ENCODE data around the gene CASP10.
"Not testable (repeated sequence)": the region's sequence is repeated elsewhere in the genome, so short reads cannot be mapped to it uniquely, and the experiment has no call there.

Gene CASP10

GRCh38 chr2:201156640-201157039 lies 26.3 kb upstream of the CASP10 start:
- DNase-seq, result no peak

GRCh38 chr2:201157694-201158093 lies 25.2 kb upstream of the CASP10 start:
- peak in 1 of 2 donors; percentile 20 for DNase-seq

GRCh38 chr2:201158111-201158929 lies 24.6 kb upstream of the CASP10 start:
- peak; percentile 78 for DNase-seq

- DNase-seq, result no peak
Observed at GRCh38 chr2:201164166-201164565, 18.8 kb upstream of the CASP10 start.

- no peak for DNase-seq
Observed at GRCh38 chr2:201167546-201167945, 15.4 kb upstream of the CASP10 start.

GRCh38 chr2:201168496-201168895 lies 14.4 kb upstream of the CASP10 start:
- not testable (repeated sequence) for DNase-seq

- DNase-seq, result no peak
Observed at GRCh38 chr2:201171259-201171814, 11.6 kb upstream of the CASP10 start.

- DNase-seq, result no peak
Observed at GRCh38 chr2:201172279-201172678, 10.7 kb upstream of the CASP10 start.

GRCh38 chr2:201174687-201175086 lies 8.3 kb upstream of the CASP10 start:
- no peak for DNase-seq

- no peak for DNase-seq
Observed at GRCh38 chr2:201176081-201176481, 6.9 kb upstream of the CASP10 start.

DNA sequence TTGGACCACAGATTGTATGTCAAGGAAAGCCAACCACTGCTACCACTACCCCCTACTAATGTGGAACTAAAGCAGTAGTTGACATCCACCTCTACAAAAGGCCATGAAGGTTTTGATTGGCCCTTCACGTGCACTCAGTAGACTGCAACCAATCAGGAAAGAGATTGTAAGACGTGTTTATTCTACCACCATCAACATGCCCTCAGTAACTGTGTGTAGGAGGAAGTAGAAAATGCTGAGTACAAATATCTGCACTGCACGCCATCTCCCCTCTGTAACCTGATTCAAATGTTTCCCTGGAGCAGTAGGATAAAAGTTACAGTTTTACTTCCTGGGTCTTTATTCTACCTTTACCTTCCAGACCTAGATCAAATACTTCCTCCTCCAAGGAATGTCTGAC lies 2.9 kb upstream of the CASP10 start:
- no peak for DNase-seq

DNA sequence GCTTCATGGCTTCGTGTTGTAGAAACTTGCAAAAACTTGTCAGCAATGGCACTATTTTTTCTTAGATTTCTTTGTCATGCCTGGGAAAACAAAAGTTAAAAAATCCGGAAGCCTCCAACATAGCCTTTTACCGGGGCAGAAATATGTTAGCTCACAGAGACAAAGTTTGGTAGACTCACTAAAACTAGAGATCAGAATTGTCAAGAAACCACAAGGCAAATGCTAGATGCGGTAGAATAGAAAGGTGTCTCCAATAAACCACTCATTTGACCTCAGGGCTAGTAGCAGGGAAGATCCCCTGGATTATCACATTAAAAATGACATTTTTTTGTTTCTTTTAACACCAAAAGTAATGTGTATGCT lies 405 bp downstream of the CASP10 start:
- DNase-seq, result peak in 1 of 2 donors; percentile 64

GRCh38 chr2:201183835-201184234 lies 894 bp downstream of the CASP10 start:
- peak in 1 of 2 donors; percentile 18 for DNase-seq

DNA sequence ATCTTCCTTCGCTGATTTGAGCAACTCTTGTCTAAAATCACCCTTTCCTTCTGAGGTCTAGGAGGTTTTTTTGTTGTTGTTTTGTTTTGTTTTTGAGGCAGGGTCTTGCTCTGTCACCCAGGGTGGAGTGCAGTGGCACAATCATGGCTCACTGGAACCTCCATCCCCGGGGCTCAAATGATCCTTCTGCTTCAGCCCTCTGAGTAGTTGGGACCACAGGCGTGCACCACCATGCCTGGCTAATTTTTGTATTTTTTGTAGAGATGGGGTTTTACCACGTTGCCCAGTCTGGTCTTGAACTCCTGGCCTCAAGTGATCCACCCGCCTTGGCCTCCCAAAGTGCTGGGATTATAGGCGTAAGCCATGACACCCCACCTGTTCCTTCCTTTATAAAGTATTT lies 1.3 kb downstream of the CASP10 start:
- not testable (repeated sequence) for DNase-seq

- DNase-seq, result no peak
Observed at GRCh38 chr2:201185863-201186262, 2.9 kb downstream of the CASP10 start.

GRCh38 chr2:201186982-201187381 lies 4.0 kb downstream of the CASP10 start:
- DNase-seq, result no peak

GRCh38 chr2:201188449-201188848 lies 5.5 kb downstream of the CASP10 start:
- DNase-seq, result no peak

- DNase-seq, result peak in 1 of 2 donors; percentile 63
Observed at GRCh38 chr2:201191132-201191875, 8.4 kb downstream of the CASP10 start.

DNA sequence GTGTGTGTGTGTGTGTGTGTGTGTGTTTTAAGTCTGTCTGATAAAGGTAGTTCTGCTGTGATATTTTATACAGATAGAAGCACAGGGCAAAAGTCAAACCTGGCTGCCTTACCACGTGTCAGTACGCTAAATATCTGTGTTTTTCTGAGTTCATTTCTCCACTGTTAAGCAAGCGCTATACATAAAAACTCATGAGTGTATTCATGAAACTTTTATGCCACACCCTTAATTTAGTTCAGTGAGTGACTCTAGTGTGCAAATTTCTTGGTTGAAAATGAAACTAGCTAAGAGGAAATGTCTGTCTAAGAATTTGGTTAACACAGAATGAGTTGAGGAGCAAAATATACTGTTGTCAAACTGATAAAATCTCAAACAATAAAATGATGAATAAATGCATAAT lies 11.2 kb downstream of the CASP10 start:
- peak in 1 of 2 donors; percentile 64 for DNase-seq

- DNase-seq, result no peak
Observed at GRCh38 chr2:201195331-201195730, 12.4 kb downstream of the CASP10 start.

DNA sequence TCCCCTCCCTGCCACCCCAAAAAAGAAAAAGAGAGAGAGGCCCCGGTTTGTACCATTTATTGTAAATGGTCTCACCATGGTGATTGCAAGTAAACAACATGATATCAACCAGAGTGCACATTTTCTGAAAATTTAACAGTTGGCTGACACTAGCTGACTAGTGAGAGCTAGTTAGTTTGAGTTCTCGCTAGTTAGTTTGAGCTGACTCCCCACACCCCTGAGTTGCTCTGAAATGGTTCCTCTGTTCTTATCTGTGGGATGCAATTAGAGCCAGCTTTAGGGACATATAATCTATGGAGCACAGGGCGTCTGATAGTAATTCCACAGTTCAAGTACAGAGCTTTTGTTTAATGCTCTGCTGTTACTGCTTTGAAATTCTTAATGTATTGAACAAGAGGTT lies 13.1 kb downstream of the CASP10 start:
- no peak for DNase-seq

DNA sequence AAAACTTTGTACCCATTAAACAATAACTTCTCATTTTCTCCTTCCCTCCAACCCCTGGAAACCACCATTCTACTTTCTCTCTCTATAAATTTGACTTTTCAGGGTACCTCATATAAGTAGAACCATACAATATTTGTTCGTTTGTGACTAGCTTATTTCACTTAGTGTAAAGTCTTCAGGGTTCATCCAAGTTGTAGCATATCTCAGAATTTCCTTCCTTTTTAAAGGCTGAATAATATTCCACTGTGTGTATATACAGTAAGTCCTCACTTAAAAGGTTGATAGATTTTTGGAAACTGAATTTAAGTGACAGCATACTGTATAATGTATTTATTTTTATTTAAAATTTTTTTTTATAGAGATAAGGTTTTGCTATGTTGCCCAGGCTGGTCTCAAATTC lies 13.9 kb downstream of the CASP10 start:
- no peak for DNase-seq

DNA sequence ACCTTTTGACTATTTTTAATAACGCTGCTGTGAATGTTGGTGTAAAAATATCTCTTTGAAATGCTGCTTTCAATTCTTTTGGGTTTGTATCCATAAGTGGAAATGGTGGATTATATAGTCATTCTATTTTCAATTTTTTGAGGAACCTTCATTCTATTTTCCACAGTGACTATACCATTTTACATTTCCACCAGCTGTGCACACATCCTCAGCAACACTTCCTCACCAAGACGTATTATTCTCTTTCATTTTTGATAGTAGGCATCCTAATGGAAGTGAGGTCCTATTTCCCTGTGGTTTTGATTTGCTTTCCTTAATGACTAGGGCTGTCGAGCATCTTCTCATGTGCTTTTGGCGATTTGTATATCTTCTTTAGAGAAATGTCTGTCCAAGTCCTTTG lies 14.8 kb downstream of the CASP10 start:
- DNase-seq, result no peak

DNA sequence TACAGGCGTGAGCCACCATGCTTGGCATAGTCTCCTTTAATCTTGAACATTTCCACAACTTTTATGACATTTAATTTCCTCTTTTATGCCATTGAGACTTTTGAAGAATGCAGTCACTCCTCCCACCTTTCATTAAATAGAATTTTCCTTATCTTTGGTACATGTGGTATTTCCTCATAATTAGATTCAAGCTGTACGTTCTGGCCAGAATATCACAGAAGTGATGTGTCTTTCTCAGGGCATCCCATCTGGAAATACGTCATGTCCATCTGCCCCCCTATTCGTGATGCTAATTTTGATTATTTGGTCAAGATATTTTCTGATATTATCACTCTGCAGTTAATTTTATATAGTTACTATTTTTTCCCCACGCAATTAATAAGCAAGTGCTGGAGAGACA lies 16.9 kb downstream of the CASP10 start:
- no peak for DNase-seq

Data from CD4-positive, alpha-beta T cell treated with Interferon alpha-2 for 1 hour (primary cell).